ENCODE data around the gene RILP.
"Not testable (repeated sequence)": the region's sequence is repeated elsewhere in the genome, so short reads cannot be mapped to it uniquely, and the experiment has no call there.

Gene RILP

GRCh38 chr17:1649844-1650501, at the start of gene RILP:
Gene RILP (minus strand): TSS chr17:1649866. CDS start chr17:1649804, 62 bp downstream.
- peak within 1 kb of the TSS; percentile 44 to 63 for H3K4me3 ChIP-seq (replicated peaks in 1 of 2; ENCODE audit: low read depth in 2 of 2, low read length in 2 of 2)
- TF ChIP-seq CTCF (IDR thresholded peaks at IDR 0.05; ENCODE audit: low read depth, low read length) = no peak
- DNase-seq (ENCODE audit: low read depth in 2 of 2) = peak; percentile 57 to 62

GRCh38 chr17:1697681-1698080, 48.0 kb upstream of the RILP start:
- DNase-seq (ENCODE audit: low read depth in 2 of 2) = no peak
- no peak for TF ChIP-seq CTCF (IDR thresholded peaks at IDR 0.05; ENCODE audit: low read depth, low read length)
- no peak overlapping the region for H3K4me3 ChIP-seq (replicated peaks in 1 of 2; ENCODE audit: low read depth in 2 of 2, low read length in 2 of 2)

GRCh38 chr17:1695365-1695764, 45.7 kb upstream of the RILP start:
- TF ChIP-seq CTCF (IDR thresholded peaks at IDR 0.05; ENCODE audit: low read depth, low read length) = no peak
- DNase-seq (ENCODE audit: low read depth in 2 of 2) = no peak
- no peak overlapping the region for H3K4me3 ChIP-seq (replicated peaks in 1 of 2; ENCODE audit: low read depth in 2 of 2, low read length in 2 of 2)

GRCh38 chr17:1693339-1693738, 43.7 kb upstream of the RILP start:
- no peak for TF ChIP-seq CTCF (IDR thresholded peaks at IDR 0.05; ENCODE audit: low read depth, low read length)
- DNase-seq (ENCODE audit: low read depth in 2 of 2) = peak in 1 of 2 donors; percentile 54
- H3K4me3 ChIP-seq (replicated peaks in 1 of 2; ENCODE audit: low read depth in 2 of 2, low read length in 2 of 2) = no peak overlapping the region

- TF ChIP-seq CTCF (IDR thresholded peaks at IDR 0.05; ENCODE audit: low read depth, low read length) = no peak
- H3K4me3 ChIP-seq (replicated peaks in 1 of 2; ENCODE audit: low read depth in 2 of 2, low read length in 2 of 2) = no peak overlapping the region
- no peak for DNase-seq (ENCODE audit: low read depth in 2 of 2)
These were observed 41.0 kb upstream of the RILP start for GRCh38 chr17:1690544-1691221.

- not testable (repeated sequence) for H3K4me3 ChIP-seq (replicated peaks in 1 of 2; ENCODE audit: low read depth in 2 of 2, low read length in 2 of 2); DNase-seq (ENCODE audit: low read depth in 2 of 2)
These were observed 38.7 kb upstream of the RILP start for GRCh38 chr17:1688405-1688804.

- TF ChIP-seq CTCF (IDR thresholded peaks at IDR 0.05; ENCODE audit: low read depth, low read length) = no peak
- no peak overlapping the region for H3K4me3 ChIP-seq (replicated peaks in 1 of 2; ENCODE audit: low read depth in 2 of 2, low read length in 2 of 2)
- no peak for DNase-seq (ENCODE audit: low read depth in 2 of 2)
These were observed 36.4 kb upstream of the RILP start for GRCh38 chr17:1686086-1686485.

Measured in cardiac fibroblast (primary cell).